ENCODE data around the gene CATSPERD. TPM values are rescaled to one million over a fixed set of nuclear protein-coding genes. Genes with fewer than 3 reads are reported as not detected.

CATSPERD gene
- total and polyA plus RNA-seq, 9 of the 15 experiments (the other 6 are each of a cell fraction or from before 2014, with no cell fraction given) = not detected

DNA sequence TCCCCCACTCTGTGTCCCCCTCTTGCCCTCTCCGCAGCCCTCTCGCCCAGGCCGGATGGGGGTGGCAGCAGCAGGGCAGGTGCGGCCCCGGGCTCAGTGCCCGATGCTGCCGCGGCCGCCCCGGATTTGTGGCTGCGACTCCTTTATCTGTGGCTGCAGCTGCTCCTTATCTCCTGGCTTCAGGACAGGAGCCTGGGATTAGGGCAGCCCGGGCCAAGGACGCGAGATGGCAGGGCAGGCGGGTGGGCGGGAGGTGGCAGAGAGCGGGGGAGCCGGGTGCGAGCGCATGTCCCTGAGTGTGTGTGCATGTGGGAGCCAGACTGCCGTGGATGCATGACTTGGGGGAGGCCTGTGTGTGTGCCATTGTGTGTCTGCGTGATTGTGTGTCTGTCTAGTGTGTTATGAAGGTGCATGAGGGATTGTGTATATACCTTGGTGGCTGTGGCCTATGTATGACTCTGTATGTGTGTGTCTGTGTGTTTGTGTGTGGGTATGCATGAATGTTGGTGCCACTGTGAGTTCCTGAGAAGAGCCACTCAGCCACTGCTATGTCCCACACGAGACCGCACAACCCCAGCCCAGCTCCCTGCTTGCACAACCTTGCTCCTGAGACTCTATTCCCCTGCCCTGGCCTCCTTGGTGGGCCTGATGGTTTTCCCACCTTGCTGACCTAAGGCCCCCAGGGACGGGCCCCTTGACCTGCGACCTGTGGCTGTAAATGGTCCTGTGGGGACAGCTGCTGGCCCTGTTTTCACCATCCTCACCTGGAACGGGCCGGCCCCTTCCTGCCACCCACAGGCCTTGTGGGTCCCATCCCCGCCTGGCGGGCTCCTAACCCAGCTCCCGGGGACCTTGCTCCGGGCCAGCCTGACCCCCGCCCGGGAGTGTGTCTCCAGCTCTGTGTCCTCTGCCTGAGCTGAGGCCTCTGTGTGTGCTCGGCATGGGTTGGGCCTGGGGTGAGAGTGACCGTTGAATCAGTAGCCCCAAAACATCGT lies 79.1 kb downstream of the CATSPERD start (continued):
- TF ChIP-seq, protein P1, sequence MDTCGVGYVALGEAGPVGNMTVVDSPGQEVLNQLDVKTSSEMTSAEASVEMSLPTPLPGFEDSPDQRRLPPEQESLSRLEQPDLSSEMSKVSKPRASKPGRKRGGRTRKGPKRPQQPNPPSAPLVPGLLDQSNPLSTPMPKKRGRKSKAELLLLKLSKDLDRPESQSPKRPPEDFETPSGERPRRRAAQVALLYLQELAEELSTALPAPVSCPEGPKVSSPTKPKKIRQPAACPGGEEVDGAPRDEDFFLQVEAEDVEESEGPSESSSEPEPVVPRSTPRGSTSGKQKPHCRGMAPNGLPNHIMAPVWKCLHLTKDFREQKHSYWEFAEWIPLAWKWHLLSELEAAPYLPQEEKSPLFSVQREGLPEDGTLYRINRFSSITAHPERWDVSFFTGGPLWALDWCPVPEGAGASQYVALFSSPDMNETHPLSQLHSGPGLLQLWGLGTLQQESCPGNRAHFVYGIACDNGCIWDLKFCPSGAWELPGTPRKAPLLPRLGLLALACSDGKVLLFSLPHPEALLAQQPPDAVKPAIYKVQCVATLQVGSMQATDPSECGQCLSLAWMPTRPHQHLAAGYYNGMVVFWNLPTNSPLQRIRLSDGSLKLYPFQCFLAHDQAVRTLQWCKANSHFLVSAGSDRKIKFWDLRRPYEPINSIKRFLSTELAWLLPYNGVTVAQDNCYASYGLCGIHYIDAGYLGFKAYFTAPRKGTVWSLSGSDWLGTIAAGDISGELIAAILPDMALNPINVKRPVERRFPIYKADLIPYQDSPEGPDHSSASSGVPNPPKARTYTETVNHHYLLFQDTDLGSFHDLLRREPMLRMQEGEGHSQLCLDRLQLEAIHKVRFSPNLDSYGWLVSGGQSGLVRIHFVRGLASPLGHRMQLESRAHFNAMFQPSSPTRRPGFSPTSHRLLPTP (IDR thresholded peaks at IDR 0.05; ENCODE audit: borderline replicate concordance, extremely low read depth, insufficient read length) = no peak
- TF ChIP-seq SIRT6 (IDR thresholded peaks at IDR 0.05; ENCODE audit: low read depth, low read length) = no peak
- peak; percentile 80 for TF ChIP-seq BHLHE40 (IDR thresholded peaks at IDR 0.05; ENCODE audit: low read length)
- no peak for TF ChIP-seq PRPF4 (IDR thresholded peaks at IDR 0.05; ENCODE audit: insufficient read depth, low read depth, low read length, poor library complexity, severe bottlenecking)
- TF ChIP-seq, protein P2, sequence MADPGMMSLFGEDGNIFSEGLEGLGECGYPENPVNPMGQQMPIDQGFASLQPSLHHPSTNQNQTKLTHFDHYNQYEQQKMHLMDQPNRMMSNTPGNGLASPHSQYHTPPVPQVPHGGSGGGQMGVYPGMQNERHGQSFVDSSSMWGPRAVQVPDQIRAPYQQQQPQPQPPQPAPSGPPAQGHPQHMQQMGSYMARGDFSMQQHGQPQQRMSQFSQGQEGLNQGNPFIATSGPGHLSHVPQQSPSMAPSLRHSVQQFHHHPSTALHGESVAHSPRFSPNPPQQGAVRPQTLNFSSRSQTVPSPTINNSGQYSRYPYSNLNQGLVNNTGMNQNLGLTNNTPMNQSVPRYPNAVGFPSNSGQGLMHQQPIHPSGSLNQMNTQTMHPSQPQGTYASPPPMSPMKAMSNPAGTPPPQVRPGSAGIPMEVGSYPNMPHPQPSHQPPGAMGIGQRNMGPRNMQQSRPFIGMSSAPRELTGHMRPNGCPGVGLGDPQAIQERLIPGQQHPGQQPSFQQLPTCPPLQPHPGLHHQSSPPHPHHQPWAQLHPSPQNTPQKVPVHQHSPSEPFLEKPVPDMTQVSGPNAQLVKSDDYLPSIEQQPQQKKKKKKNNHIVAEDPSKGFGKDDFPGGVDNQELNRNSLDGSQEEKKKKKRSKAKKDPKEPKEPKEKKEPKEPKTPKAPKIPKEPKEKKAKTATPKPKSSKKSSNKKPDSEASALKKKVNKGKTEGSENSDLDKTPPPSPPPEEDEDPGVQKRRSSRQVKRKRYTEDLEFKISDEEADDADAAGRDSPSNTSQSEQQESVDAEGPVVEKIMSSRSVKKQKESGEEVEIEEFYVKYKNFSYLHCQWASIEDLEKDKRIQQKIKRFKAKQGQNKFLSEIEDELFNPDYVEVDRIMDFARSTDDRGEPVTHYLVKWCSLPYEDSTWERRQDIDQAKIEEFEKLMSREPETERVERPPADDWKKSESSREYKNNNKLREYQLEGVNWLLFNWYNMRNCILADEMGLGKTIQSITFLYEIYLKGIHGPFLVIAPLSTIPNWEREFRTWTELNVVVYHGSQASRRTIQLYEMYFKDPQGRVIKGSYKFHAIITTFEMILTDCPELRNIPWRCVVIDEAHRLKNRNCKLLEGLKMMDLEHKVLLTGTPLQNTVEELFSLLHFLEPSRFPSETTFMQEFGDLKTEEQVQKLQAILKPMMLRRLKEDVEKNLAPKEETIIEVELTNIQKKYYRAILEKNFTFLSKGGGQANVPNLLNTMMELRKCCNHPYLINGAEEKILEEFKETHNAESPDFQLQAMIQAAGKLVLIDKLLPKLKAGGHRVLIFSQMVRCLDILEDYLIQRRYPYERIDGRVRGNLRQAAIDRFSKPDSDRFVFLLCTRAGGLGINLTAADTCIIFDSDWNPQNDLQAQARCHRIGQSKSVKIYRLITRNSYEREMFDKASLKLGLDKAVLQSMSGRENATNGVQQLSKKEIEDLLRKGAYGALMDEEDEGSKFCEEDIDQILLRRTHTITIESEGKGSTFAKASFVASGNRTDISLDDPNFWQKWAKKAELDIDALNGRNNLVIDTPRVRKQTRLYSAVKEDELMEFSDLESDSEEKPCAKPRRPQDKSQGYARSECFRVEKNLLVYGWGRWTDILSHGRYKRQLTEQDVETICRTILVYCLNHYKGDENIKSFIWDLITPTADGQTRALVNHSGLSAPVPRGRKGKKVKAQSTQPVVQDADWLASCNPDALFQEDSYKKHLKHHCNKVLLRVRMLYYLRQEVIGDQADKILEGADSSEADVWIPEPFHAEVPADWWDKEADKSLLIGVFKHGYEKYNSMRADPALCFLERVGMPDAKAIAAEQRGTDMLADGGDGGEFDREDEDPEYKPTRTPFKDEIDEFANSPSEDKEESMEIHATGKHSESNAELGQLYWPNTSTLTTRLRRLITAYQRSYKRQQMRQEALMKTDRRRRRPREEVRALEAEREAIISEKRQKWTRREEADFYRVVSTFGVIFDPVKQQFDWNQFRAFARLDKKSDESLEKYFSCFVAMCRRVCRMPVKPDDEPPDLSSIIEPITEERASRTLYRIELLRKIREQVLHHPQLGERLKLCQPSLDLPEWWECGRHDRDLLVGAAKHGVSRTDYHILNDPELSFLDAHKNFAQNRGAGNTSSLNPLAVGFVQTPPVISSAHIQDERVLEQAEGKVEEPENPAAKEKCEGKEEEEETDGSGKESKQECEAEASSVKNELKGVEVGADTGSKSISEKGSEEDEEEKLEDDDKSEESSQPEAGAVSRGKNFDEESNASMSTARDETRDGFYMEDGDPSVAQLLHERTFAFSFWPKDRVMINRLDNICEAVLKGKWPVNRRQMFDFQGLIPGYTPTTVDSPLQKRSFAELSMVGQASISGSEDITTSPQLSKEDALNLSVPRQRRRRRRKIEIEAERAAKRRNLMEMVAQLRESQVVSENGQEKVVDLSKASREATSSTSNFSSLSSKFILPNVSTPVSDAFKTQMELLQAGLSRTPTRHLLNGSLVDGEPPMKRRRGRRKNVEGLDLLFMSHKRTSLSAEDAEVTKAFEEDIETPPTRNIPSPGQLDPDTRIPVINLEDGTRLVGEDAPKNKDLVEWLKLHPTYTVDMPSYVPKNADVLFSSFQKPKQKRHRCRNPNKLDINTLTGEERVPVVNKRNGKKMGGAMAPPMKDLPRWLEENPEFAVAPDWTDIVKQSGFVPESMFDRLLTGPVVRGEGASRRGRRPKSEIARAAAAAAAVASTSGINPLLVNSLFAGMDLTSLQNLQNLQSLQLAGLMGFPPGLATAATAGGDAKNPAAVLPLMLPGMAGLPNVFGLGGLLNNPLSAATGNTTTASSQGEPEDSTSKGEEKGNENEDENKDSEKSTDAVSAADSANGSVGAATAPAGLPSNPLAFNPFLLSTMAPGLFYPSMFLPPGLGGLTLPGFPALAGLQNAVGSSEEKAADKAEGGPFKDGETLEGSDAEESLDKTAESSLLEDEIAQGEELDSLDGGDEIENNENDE (IDR thresholded peaks at IDR 0.05; ENCODE audit: low read depth, low read length) = no peak
- TF ChIP-seq SMARCB1 (IDR thresholded peaks at IDR 0.05; ENCODE audit: insufficient read length, low read depth) = no peak
- peak; percentile 89; the same call in 1 of the 2 replicates for TF ChIP-seq HEY1 (CRISPR knock-in tag; IDR thresholded peaks at IDR 0.05; ENCODE audit: borderline replicate concordance)
- TF ChIP-seq, protein P3, sequence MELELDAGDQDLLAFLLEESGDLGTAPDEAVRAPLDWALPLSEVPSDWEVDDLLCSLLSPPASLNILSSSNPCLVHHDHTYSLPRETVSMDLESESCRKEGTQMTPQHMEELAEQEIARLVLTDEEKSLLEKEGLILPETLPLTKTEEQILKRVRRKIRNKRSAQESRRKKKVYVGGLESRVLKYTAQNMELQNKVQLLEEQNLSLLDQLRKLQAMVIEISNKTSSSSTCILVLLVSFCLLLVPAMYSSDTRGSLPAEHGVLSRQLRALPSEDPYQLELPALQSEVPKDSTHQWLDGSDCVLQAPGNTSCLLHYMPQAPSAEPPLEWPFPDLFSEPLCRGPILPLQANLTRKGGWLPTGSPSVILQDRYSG (tag; conservative IDR thresholded peaks at IDR 0.05; ENCODE audit: low read depth) = 0 out of 2 replicates have a peak, but pooled peaks have one; percentile 68
- TF ChIP-seq NR2C1 (IDR thresholded peaks at IDR 0.05) = peak; percentile 33; the same call in 1 of the 2 replicates
- TF ChIP-seq NR2C1 (tag; IDR thresholded peaks at IDR 0.05) = peak; percentile 59; the same call in 1 of the 2 replicates

All from K562 (cell line).